Esophagus squamous epithelium (tissue), 4 donors: ENCODE data around the gene LCP1.

Source experiments
- CTCF ChIP-seq, 6 experiments: fragments of 450-650 bp in 4 of 6; fragments of 200-600 bp in 2 of 6; sonication (generic) in 2 of 6; IDR thresholded peaks; one replicate each; pipeline ENCODE4 v1.5.1; 2016 to 2019; ENCODE audit warnings: antibody characterized with exemption in 6 of 6, mild to moderate bottlenecking in 4 of 6, moderate library complexity in 4 of 6
- POLR2A ChIP-seq, 4 donors: fragments of 450-650 bp; IDR thresholded peaks; one replicate each; pipeline ENCODE4 v1.6.1; 2017; ENCODE audit warnings: antibody characterized with exemption in 4 of 4, mild to moderate bottlenecking in 4 of 4, moderate library complexity in 3 of 4

GRCh38 chr13:46082324-46082723 is 99.7 kb downstream of the LCP1 start:
- TF ChIP-seq CTCF (IDR thresholded peaks at IDR 0.05) (no peak), POLR2A (IDR thresholded peaks at IDR 0.05) (no peak)
